WTC11 (cell line): ENCODE data around the gene CD302. TPM values are rescaled to one million over a fixed set of nuclear protein-coding genes. Genes with fewer than 3 reads are reported as not detected.
A peak's percentile ranks its signal among the peaks of the same experiment; 100 is the strongest.

Experiments
- ATAC-seq: fragments of 200-7000 bp; cut with Tn5 transposase; 2 replicates; pipeline ENCODE4 v1.10.0; 2021; ENCODE audit warnings: mild to moderate bottlenecking, moderate library complexity
- CTCF ChIA-PET: fragments of 300-600 bp; sonication (Branson Sonifier 250); formaldehyde crosslinking; loops from one replicate; lab custom pipeline; 2021; ENCODE audit warnings: antibody characterized with exemption; lab: Charles Lee
- POLR2A ChIA-PET: fragments of 350-600 bp; sonication (Branson Sonifier 250); formaldehyde crosslinking; loops from one replicate; lab custom pipeline; 2021; ENCODE audit warnings: antibody characterized with exemption; lab: Charles Lee
- DNase-seq: peaks from one replicate; pipeline ENCODE4 v3.0.0; 2021; ENCODE audit warnings: low spot score
- H3K27ac Mint-ChIP-seq: 2 replicates; pipeline ENCODE4 v1.8.0; 2021; ENCODE audit warnings: mixed read lengths
- H3K27me3 Mint-ChIP-seq: 2 replicates; pipeline ENCODE4 v1.8.0; 2021; ENCODE audit warnings: low read depth, mild to moderate bottlenecking, moderate library complexity, mixed read lengths
- H3K36me3 Mint-ChIP-seq: 2 replicates; pipeline ENCODE4 v1.8.0; 2021; ENCODE audit warnings: mixed read lengths
- H3K4me1 Mint-ChIP-seq: 2 replicates; pipeline ENCODE4 v1.8.0; 2022; ENCODE audit warnings: mixed read lengths
- H3K4me3 Mint-ChIP-seq: 2 replicates; pipeline ENCODE4 v1.8.0; 2021; ENCODE audit warnings: mild to moderate bottlenecking, moderate library complexity, mixed read lengths
- H3K9me3 Mint-ChIP-seq: 2 replicates; pipeline ENCODE4 v1.8.0; 2021; ENCODE audit warnings: mixed read lengths
- ATF6 ChIP-seq: sonication (generic); formaldehyde crosslinking; IDR thresholded peaks from 2 replicates; pipeline ENCODE4 v1.8.1; 2023; ENCODE audit warnings: mild to moderate bottlenecking, missing genetic modification reagents
- CBFB ChIP-seq: sonication (generic); formaldehyde crosslinking; IDR thresholded peaks from 2 replicates; pipeline ENCODE4 v1.8.1; 2022; ENCODE audit warnings: mild to moderate bottlenecking, low read depth, missing genetic modification reagents
- ESRRA ChIP-seq: sonication (generic); formaldehyde crosslinking; IDR thresholded peaks from 2 replicates; pipeline ENCODE4 v1.8.1; 2022; ENCODE audit warnings: mild to moderate bottlenecking, missing genetic modification reagents, borderline replicate concordance
- GRHL2 ChIP-seq: fragments of 250-450 bp; sonication (Bioruptor Pico); IDR thresholded peaks from 2 replicates; pipeline ENCODE4 v1.8.0; 2022; ENCODE audit warnings: mild to moderate bottlenecking, moderate library complexity; ENCODE audit not compliant: insufficient replicate concordance, severe bottlenecking
- GTF2I ChIP-seq: fragments of 250-450 bp; sonication (Bioruptor Pico); conservative IDR thresholded peaks from 2 replicates; pipeline ENCODE4 v1.4.0; 2021; ENCODE audit warnings: mild to moderate bottlenecking
- IRF2 ChIP-seq: sonication (generic); formaldehyde crosslinking; IDR thresholded peaks from 2 replicates; pipeline ENCODE4 v1.8.0; 2022; ENCODE audit warnings: low read depth, missing genetic modification reagents, borderline replicate concordance
- JUN ChIP-seq: sonication (generic); formaldehyde crosslinking; IDR thresholded peaks from 2 replicates; pipeline ENCODE4 v1.8.0; 2023; ENCODE audit warnings: mild to moderate bottlenecking, missing genetic modification reagents
- NFATC4 ChIP-seq: fragments of 250-450 bp; sonication (Bioruptor Pico); IDR thresholded peaks from 2 replicates; pipeline ENCODE4 v1.9.0; 2021; ENCODE audit warnings: mild to moderate bottlenecking
- NFE2L1 ChIP-seq: sonication (generic); formaldehyde crosslinking; IDR thresholded peaks from 2 replicates; pipeline ENCODE4 v1.8.1; 2023; ENCODE audit warnings: missing genetic modification reagents
- NR2C2 ChIP-seq: sonication (generic); formaldehyde crosslinking; IDR thresholded peaks from 2 replicates; pipeline ENCODE4 v1.8.0; 2022; ENCODE audit warnings: mild to moderate bottlenecking, missing genetic modification reagents
- NR3C1 ChIP-seq: sonication (generic); formaldehyde crosslinking; conservative IDR thresholded peaks from 2 replicates; pipeline ENCODE4 v1.8.1; 2023; ENCODE audit warnings: low read depth, mild to moderate bottlenecking, missing genetic modification reagents
- STAT6 ChIP-seq: sonication (generic); formaldehyde crosslinking; conservative IDR thresholded peaks from 2 replicates; pipeline ENCODE4 v1.8.1; 2023; ENCODE audit warnings: mild to moderate bottlenecking, low read depth, missing genetic modification reagents, moderate library complexity
- TEAD1 ChIP-seq: sonication (generic); formaldehyde crosslinking; IDR thresholded peaks from 2 replicates; pipeline ENCODE4 v1.8.0; 2022; ENCODE audit warnings: mild to moderate bottlenecking, missing genetic modification reagents
- ZNF121 ChIP-seq: sonication (generic); formaldehyde crosslinking; IDR thresholded peaks from 2 replicates; pipeline ENCODE4 v1.8.0; 2023; ENCODE audit warnings: missing genetic modification reagents
- total RNA-seq: library from RNA; stranded (reverse); gene quantifications from 3 replicates; pipeline ENCODE4 v1.2.3, GENCODE V29; 2021
- TF ChIP-seq, protein P1 (sequence below): sonication (generic); formaldehyde crosslinking; IDR thresholded peaks from 2 replicates; pipeline ENCODE4 v1.8.1; 2023; ENCODE audit warnings: mild to moderate bottlenecking, missing genetic modification reagents, moderate library complexity
- TF ChIP-seq, protein P2 (sequence below): sonication (generic); formaldehyde crosslinking; IDR thresholded peaks from 2 replicates; pipeline ENCODE4 v1.8.1; 2022; ENCODE audit warnings: missing genetic modification reagents, borderline replicate concordance
- TF ChIP-seq, protein P3 (sequence below): sonication (generic); formaldehyde crosslinking; IDR thresholded peaks from 2 replicates; pipeline ENCODE4 v1.8.1; 2022; ENCODE audit warnings: low read depth, mild to moderate bottlenecking, moderate library complexity, missing genetic modification reagents, borderline replicate concordance
- TF ChIP-seq, protein P4 (sequence below): sonication (generic); formaldehyde crosslinking; IDR thresholded peaks from 2 replicates; pipeline ENCODE4 v1.8.0; 2023; ENCODE audit warnings: mild to moderate bottlenecking, missing genetic modification reagents
- TF ChIP-seq, protein P5 (sequence below): sonication (generic); formaldehyde crosslinking; IDR thresholded peaks from 2 replicates; pipeline ENCODE4 v1.8.1; 2022; ENCODE audit warnings: mild to moderate bottlenecking, moderate library complexity, missing genetic modification reagents
- TF ChIP-seq, protein P6 (sequence below): sonication (generic); formaldehyde crosslinking; IDR thresholded peaks from 2 replicates; pipeline ENCODE4 v1.8.1; 2023; ENCODE audit warnings: mild to moderate bottlenecking, missing genetic modification reagents, moderate library complexity

Gene CD302
- total RNA-seq, 1 experiment from 2014 or later, result 1.4 TPM

GRCh38 chr2:159753797-159754196 lies 44.2 kb downstream of the CD302 start:
- Mint-ChIP-seq H3K36me3 (peaks cover 28% of the 10 kb centered on the region), H3K27ac (no peak overlapping the region), H3K4me1 (no peaks in the 10 kb centered on the region), H3K27me3 (no peaks in the 10 kb centered on the region), H3K9me3 (no peaks in the 10 kb centered on the region), H3K4me3 (no peak overlapping the region)
- TF ChIP-seq, protein P1, sequence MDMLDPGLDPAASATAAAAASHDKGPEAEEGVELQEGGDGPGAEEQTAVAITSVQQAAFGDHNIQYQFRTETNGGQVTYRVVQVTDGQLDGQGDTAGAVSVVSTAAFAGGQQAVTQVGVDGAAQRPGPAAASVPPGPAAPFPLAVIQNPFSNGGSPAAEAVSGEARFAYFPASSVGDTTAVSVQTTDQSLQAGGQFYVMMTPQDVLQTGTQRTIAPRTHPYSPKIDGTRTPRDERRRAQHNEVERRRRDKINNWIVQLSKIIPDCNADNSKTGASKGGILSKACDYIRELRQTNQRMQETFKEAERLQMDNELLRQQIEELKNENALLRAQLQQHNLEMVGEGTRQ (CRISPR knock-in tag), result no peak
- CTCF ChIA-PET, result no interaction called here
- ATAC-seq (no peak), DNase-seq (no peak)
- POLR2A ChIA-PET, result no interaction called here

GRCh38 chr2:159750873-159751272 lies 47.1 kb downstream of the CD302 start:
- H3K27me3 Mint-ChIP-seq, result no peaks in the 10 kb centered on the region
- H3K4me1 Mint-ChIP-seq, result no peaks in the 10 kb centered on the region
- no peak for ATAC-seq
- no peak for DNase-seq
- H3K4me3 Mint-ChIP-seq, result no peak overlapping the region
- POLR2A ChIA-PET, result no interaction called here
- H3K9me3 Mint-ChIP-seq, result no peaks in the 10 kb centered on the region
- CTCF ChIA-PET, result no interaction called here
- TF ChIP-seq, protein P2, sequence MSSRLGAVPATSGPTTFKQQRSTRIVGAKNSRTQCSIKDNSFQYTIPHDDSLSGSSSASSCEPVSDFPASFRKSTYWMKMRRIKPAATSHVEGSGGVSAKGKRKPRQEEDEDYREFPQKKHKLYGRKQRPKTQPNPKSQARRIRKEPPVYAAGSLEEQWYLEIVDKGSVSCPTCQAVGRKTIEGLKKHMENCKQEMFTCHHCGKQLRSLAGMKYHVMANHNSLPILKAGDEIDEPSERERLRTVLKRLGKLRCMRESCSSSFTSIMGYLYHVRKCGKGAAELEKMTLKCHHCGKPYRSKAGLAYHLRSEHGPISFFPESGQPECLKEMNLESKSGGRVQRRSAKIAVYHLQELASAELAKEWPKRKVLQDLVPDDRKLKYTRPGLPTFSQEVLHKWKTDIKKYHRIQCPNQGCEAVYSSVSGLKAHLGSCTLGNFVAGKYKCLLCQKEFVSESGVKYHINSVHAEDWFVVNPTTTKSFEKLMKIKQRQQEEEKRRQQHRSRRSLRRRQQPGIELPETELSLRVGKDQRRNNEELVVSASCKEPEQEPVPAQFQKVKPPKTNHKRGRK, result no peak
- TF ChIP-seq, protein P3, sequence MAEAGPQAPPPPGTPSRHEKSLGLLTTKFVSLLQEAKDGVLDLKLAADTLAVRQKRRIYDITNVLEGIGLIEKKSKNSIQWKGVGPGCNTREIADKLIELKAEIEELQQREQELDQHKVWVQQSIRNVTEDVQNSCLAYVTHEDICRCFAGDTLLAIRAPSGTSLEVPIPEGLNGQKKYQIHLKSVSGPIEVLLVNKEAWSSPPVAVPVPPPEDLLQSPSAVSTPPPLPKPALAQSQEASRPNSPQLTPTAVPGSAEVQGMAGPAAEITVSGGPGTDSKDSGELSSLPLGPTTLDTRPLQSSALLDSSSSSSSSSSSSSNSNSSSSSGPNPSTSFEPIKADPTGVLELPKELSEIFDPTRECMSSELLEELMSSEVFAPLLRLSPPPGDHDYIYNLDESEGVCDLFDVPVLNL, result no peak
- TF ChIP-seq NR2C2 (CRISPR knock-in tag) (no peak), GTF2I (CRISPR knock-in tag) (no peak), STAT6 (CRISPR knock-in tag) (no peak), JUN (no peak), NFATC4 (CRISPR knock-in tag) (no peak), ZNF121 (no peak), TEAD1 (CRISPR knock-in tag) (no peak), IRF2 (CRISPR knock-in tag) (no peak), ATF6 (CRISPR knock-in tag) (no peak), NR3C1 (CRISPR knock-in tag) (no peak), GRHL2 (CRISPR knock-in tag) (no peak), CBFB (CRISPR knock-in tag) (no peak), ESRRA (CRISPR knock-in tag) (no peak), NFE2L1 (no peak)
- TF ChIP-seq, protein P4, sequence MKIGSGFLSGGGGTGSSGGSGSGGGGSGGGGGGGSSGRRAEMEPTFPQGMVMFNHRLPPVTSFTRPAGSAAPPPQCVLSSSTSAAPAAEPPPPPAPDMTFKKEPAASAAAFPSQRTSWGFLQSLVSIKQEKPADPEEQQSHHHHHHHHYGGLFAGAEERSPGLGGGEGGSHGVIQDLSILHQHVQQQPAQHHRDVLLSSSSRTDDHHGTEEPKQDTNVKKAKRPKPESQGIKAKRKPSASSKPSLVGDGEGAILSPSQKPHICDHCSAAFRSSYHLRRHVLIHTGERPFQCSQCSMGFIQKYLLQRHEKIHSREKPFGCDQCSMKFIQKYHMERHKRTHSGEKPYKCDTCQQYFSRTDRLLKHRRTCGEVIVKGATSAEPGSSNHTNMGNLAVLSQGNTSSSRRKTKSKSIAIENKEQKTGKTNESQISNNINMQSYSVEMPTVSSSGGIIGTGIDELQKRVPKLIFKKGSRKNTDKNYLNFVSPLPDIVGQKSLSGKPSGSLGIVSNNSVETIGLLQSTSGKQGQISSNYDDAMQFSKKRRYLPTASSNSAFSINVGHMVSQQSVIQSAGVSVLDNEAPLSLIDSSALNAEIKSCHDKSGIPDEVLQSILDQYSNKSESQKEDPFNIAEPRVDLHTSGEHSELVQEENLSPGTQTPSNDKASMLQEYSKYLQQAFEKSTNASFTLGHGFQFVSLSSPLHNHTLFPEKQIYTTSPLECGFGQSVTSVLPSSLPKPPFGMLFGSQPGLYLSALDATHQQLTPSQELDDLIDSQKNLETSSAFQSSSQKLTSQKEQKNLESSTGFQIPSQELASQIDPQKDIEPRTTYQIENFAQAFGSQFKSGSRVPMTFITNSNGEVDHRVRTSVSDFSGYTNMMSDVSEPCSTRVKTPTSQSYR (CRISPR knock-in tag), result no peak
- TF ChIP-seq, protein P5, sequence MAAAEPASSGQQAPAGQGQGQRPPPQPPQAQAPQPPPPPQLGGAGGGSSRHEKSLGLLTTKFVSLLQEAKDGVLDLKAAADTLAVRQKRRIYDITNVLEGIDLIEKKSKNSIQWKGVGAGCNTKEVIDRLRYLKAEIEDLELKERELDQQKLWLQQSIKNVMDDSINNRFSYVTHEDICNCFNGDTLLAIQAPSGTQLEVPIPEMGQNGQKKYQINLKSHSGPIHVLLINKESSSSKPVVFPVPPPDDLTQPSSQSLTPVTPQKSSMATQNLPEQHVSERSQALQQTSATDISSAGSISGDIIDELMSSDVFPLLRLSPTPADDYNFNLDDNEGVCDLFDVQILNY (CRISPR knock-in tag), result no peak
- TF ChIP-seq, protein P6, sequence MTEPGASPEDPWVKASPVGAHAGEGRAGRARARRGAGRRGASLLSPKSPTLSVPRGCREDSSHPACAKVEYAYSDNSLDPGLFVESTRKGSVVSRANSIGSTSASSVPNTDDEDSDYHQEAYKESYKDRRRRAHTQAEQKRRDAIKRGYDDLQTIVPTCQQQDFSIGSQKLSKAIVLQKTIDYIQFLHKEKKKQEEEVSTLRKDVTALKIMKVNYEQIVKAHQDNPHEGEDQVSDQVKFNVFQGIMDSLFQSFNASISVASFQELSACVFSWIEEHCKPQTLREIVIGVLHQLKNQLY (CRISPR knock-in tag), result no peak
- H3K36me3 Mint-ChIP-seq, result peaks cover 44% of the 10 kb centered on the region
- H3K27ac Mint-ChIP-seq, result peak overlapping the region; percentile 24
